ENCODE measurements around the gene SNX9. TPM values are rescaled to one million over a fixed set of nuclear protein-coding genes. Genes with fewer than 3 reads are reported as not detected.

The SNX9 gene
- polyA plus RNA-seq, 2 of the 4 experiments (the other 2 are of a cell fraction) = 13.9 to 29.8 TPM

- DNase-seq (ENCODE audit: low read depth in 1 of 2, low spot score in 1 of 2) (peak in 1 of 2 experiments; percentile 32), FAIRE-seq (no peak), ATAC-seq (peak in 1 of 2 experiments; percentile 74; a peak in 3 of 6 replicates)
- Histone ChIP-seq H3K27ac (no peak overlapping the region), H3K4me2 (no peak overlapping the region), H3K4me3 (no peak overlapping the region), H3K9me3 (no peaks in the 10 kb centered on the region), H3K4me1 (peaks cover 10% of the 10 kb centered on the region; the same call in 2 of the 3 replicates)
- 91% methylated on average over 15 of the region's 15 CpGs for WGBS (ENCODE audit: missing lambda C conversion rate)
- no peak for TF ChIP-seq MAX (IDR thresholded peaks at IDR 0.05)
- TF ChIP-seq USF2 (IDR thresholded peaks at IDR 0.05) = peak; percentile 45; the same call in 1 of the 2 replicates
- POLR2A ChIA-PET = no interaction called here
- CTCF ChIA-PET = interaction anchor here (0.9 kb wide), 1 partner anchor 13 kb away, joined by 3 read pairs; no protein-coding TSS in a partner anchor
These were observed 33.2 kb upstream of the SNX9 start for GRCh38 chr6:157789861-157790260.

- no peak for FAIRE-seq
- no peak for TF ChIP-seq JUN (IDR thresholded peaks at IDR 0.05)
- TF ChIP-seq HOXA7 (CRISPR knock-in tag; IDR thresholded peaks at IDR 0.05) = no peak
- TF ChIP-seq RCOR1 (IDR thresholded peaks at IDR 0.05; ENCODE audit: low read depth, low read length) = no peak
- no peak for TF ChIP-seq ESRRA (IDR thresholded peaks at IDR 0.05; ENCODE audit: borderline replicate concordance, low read length)
- TF ChIP-seq RNF2 (IDR thresholded peaks at IDR 0.05; ENCODE audit: borderline replicate concordance, low read depth) = no peak
- no peak for TF ChIP-seq CTCF (IDR thresholded peaks at IDR 0.05)
- no peak for TF ChIP-seq FOSB (CRISPR knock-in tag; IDR thresholded peaks at IDR 0.05)
- TF ChIP-seq MYC (IDR thresholded peaks at IDR 0.05; ENCODE audit: borderline replicate concordance, low read length) = no peak
- no peak for TF ChIP-seq POLR2A (IDR thresholded peaks at IDR 0.05; ENCODE audit: low read length)
- TF ChIP-seq CBX8 (IDR thresholded peaks at IDR 0.05) = no peak
- no peak for TF ChIP-seq HEYL (CRISPR knock-in tag; IDR thresholded peaks at IDR 0.05)
- TF ChIP-seq PHF8 (IDR thresholded peaks at IDR 0.05; ENCODE audit: borderline replicate concordance, low read depth) = no peak
- TF ChIP-seq POLR2AphosphoS2 (conservative IDR thresholded peaks at IDR 0.05; ENCODE audit: low read length) = no peak
- Histone ChIP-seq H3K4me3 (no peak overlapping the region), H3K27ac (no peak overlapping the region), H3K4me1 (peaks cover 10% of the 10 kb centered on the region; the same call in 2 of the 3 replicates), H3K4me2 (no peak overlapping the region), H3K9me3 (no peaks in the 10 kb centered on the region)
- DNase-seq (ENCODE audit: low read depth in 1 of 2, low spot score in 1 of 2) = no peak
- WGBS (ENCODE audit: missing lambda C conversion rate) = 59% methylated on average over 4 of the region's 4 CpGs
- ATAC-seq = no peak
- POLR2A ChIA-PET = no interaction called here
- CTCF ChIA-PET = no interaction called here
These were observed 32.4 kb upstream of the SNX9 start for GRCh38 chr6:157790548-157791160.

GRCh38 chr6:157791450-157791849, 31.6 kb upstream of the SNX9 start:
- WGBS (ENCODE audit: missing lambda C conversion rate) = 86% methylated on average over 2 of the region's 2 CpGs
- ChIA-PET CTCF (no interaction called here), POLR2A (no interaction called here)
- DNase-seq (ENCODE audit: low read depth in 1 of 2, low spot score in 1 of 2) (no peak), FAIRE-seq (no peak), ATAC-seq (no peak)
- Histone ChIP-seq H3K4me3 (no peak overlapping the region), H3K4me1 (peaks cover 10% of the 10 kb centered on the region; the same call in 2 of the 3 replicates), H3K9me3 (no peaks in the 10 kb centered on the region), H3K27ac (no peak overlapping the region), H3K4me2 (no peak overlapping the region)
- no peak for TF ChIP-seq MAFK (IDR thresholded peaks at IDR 0.05; ENCODE audit: partially characterized antibody)
- no peak for TF ChIP-seq CEBPB (IDR thresholded peaks at IDR 0.05)
- no peak for TF ChIP-seq ZNF302 (CRISPR knock-in tag; IDR thresholded peaks at IDR 0.05)
- TF ChIP-seq JUN (IDR thresholded peaks at IDR 0.05) = no peak
- no peak for TF ChIP-seq NR3C1 (IDR thresholded peaks at IDR 0.05)
- TF ChIP-seq TP53 (CRISPR knock-in tag; IDR thresholded peaks at IDR 0.05) = no peak
- TF ChIP-seq RCOR1 (IDR thresholded peaks at IDR 0.05; ENCODE audit: low read depth, low read length) = no peak
- no peak for TF ChIP-seq REST (IDR thresholded peaks at IDR 0.05)
- no peak for TF ChIP-seq ZFP36 (IDR thresholded peaks at IDR 0.05; ENCODE audit: borderline replicate concordance, partially characterized antibody)
- no peak for TF ChIP-seq HES2 (IDR thresholded peaks at IDR 0.05)
- no peak for TF ChIP-seq HOXA7 (CRISPR knock-in tag; IDR thresholded peaks at IDR 0.05)
- no peak for TF ChIP-seq NPAS2 (CRISPR knock-in tag; IDR thresholded peaks at IDR 0.05; ENCODE audit: borderline replicate concordance)
- TF ChIP-seq FOXS1 (CRISPR knock-in tag; IDR thresholded peaks at IDR 0.05) = no peak
- TF ChIP-seq POLR2AphosphoS2 (conservative IDR thresholded peaks at IDR 0.05; ENCODE audit: low read length) = no peak
- no peak for TF ChIP-seq CBX8 (IDR thresholded peaks at IDR 0.05)

Data from A549 (cell line).